ENCODE results near the gene MARK2.

GRCh38 chr11:63829823-63830489 lies 9.0 kb upstream of the MARK2 start:
- TF ChIP-seq CTCF (IDR thresholded peaks at IDR 0.05) (peak in 5 of 12 donors; percentile 5 to 33 (median 14)), POLR2A (IDR thresholded peaks at IDR 0.05) (no peak)

Measured in heart left ventricle (tissue), 13 donors.